Gastrocnemius medialis (tissue), 4 donors: ENCODE data around the gene OR52B4.

Experiments used
- POLR2A ChIP-seq, 2 donors: fragments of 450-650 bp; IDR thresholded peaks; one replicate each; pipeline ENCODE4 v1.6.1; 2017; ENCODE audit warnings: antibody characterized with exemption in 2 of 2, mild to moderate bottlenecking in 2 of 2, moderate library complexity in 2 of 2
- TF ChIP-seq, protein P1 (sequence below), 5 experiments: fragments of 450-650 bp in 3 of 5; fragments of 200-600 bp in 2 of 5; sonication (generic) in 2 of 5; IDR thresholded peaks in 4 of 5; conservative IDR thresholded peaks in 1 of 5; 1 replicate in 4 of 5; 2 replicates in 1 of 5; pipeline ENCODE4 v1.5.1; 2016 to 2019; ENCODE audit warnings: antibody characterized with exemption in 5 of 5, mild to moderate bottlenecking in 3 of 5, moderate library complexity in 3 of 5

DNA sequence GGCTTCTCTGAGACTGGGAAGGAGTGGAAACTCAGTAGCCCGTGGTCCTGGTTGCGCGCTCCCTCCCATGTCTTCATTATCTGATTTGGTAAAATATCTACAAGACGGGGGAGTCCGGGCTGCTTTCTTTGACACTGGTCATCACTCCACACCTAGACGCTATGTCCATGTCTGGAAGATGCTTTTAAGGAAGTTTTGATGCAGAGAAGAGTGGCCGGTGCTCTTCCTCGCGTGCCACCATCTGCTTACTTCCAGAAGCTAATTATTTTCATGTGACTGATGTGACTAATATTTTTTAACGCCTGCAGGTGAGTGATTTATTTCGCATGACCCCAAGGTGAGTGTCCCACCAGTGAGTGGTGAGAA, 25.7 kb upstream of the OR52B4 start:
- TF ChIP-seq, protein P1, sequence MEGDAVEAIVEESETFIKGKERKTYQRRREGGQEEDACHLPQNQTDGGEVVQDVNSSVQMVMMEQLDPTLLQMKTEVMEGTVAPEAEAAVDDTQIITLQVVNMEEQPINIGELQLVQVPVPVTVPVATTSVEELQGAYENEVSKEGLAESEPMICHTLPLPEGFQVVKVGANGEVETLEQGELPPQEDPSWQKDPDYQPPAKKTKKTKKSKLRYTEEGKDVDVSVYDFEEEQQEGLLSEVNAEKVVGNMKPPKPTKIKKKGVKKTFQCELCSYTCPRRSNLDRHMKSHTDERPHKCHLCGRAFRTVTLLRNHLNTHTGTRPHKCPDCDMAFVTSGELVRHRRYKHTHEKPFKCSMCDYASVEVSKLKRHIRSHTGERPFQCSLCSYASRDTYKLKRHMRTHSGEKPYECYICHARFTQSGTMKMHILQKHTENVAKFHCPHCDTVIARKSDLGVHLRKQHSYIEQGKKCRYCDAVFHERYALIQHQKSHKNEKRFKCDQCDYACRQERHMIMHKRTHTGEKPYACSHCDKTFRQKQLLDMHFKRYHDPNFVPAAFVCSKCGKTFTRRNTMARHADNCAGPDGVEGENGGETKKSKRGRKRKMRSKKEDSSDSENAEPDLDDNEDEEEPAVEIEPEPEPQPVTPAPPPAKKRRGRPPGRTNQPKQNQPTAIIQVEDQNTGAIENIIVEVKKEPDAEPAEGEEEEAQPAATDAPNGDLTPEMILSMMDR (IDR thresholded peaks at IDR 0.05 in 4 of 5, conservative IDR thresholded peaks at IDR 0.05 in 1 of 5) = no peak
- no peak for TF ChIP-seq POLR2A (IDR thresholded peaks at IDR 0.05)
